SK-N-MC (cell line): ENCODE data around the gene GPN1.

Experiments used
- EZH2 ChIP-seq: fragments of 200-600 bp; sonication (generic); IDR thresholded peaks from one replicate; pipeline ENCODE4 v1.6.1; 2017; ENCODE audit warnings: antibody characterized with exemption
- FOXP2 ChIP-seq: optimal IDR thresholded peaks from 2 replicates; pipeline ENCODE3; 2011; ENCODE audit warnings: mild to moderate bottlenecking, moderate library complexity; ENCODE audit not compliant: insufficient read depth; ENCODE audit errors: extremely low read length, control extremely low read depth
- POLR2AphosphoS5 ChIP-seq: IDR thresholded peaks from 2 replicates; pipeline ENCODE4 v1.6.1; 2012; ENCODE audit warnings: mild to moderate bottlenecking, low read depth, low read length, borderline replicate concordance

GRCh38 chr2:27680571-27680970, 51.7 kb downstream of the GPN1 start:
- no peak for TF ChIP-seq POLR2AphosphoS5
- no peak for TF ChIP-seq EZH2
- TF ChIP-seq FOXP2 = no peak
